Dermis blood vessel endothelial cell (primary cell): Measurements from ENCODE around the gene PTPRK. TPM values are rescaled to one million over a fixed set of nuclear protein-coding genes. Genes with fewer than 3 reads are reported as not detected.
"Not testable (repeated sequence)": the region's sequence is repeated elsewhere in the genome, so short reads cannot be mapped to it uniquely, and the experiment has no call there.

Experiments used
- DNase-seq: peaks from one replicate; pipeline ENCODE4 v3.0.0; 2010
- total RNA-seq: library from RNA; depleted of rRNA; stranded (reverse); fragments of >200 nt; gene quantifications from 2 replicates; pipeline ENCODE4 v1.2.3, GENCODE V29; 2014

PTPRK gene
- total RNA-seq, 1 donor from 2014 or later, result 104 TPM

GRCh38 chr6:128487746-128488145 is 32.7 kb downstream of the PTPRK start:
- peak; percentile 76 for DNase-seq

GRCh38 chr6:128487055-128487454 is 33.3 kb downstream of the PTPRK start:
- peak; percentile 45 for DNase-seq

- not testable (repeated sequence) for DNase-seq
Observed at GRCh38 chr6:128486580-128486979, 33.8 kb downstream of the PTPRK start.

- DNase-seq, result peak; percentile 82
Observed at GRCh38 chr6:128483472-128484135, 36.8 kb downstream of the PTPRK start.

GRCh38 chr6:128482642-128483041 is 37.8 kb downstream of the PTPRK start:
- DNase-seq, result peak; percentile 79

- no peak for DNase-seq
Observed at GRCh38 chr6:128479991-128480390, 40.4 kb downstream of the PTPRK start.

GRCh38 chr6:128479048-128479666 is 41.2 kb downstream of the PTPRK start:
- no peak for DNase-seq

- DNase-seq, result no peak
Observed at GRCh38 chr6:128478230-128479047, 42.0 kb downstream of the PTPRK start.

- DNase-seq, result no peak
Observed at GRCh38 chr6:128474933-128475332, 45.5 kb downstream of the PTPRK start.

- no peak for DNase-seq
Observed at GRCh38 chr6:128474481-128474880, 45.9 kb downstream of the PTPRK start.

- DNase-seq, result no peak
Observed at GRCh38 chr6:128471907-128472306, 48.5 kb downstream of the PTPRK start.

GRCh38 chr6:128465368-128466343 is 54.7 kb downstream of the PTPRK start:
- no peak for DNase-seq

GRCh38 chr6:128464790-128465189 is 55.6 kb downstream of the PTPRK start:
- DNase-seq, result peak; percentile 18

- DNase-seq, result peak; percentile 18
Observed at GRCh38 chr6:128463942-128464341, 56.5 kb downstream of the PTPRK start.

GRCh38 chr6:128461501-128461900 is 58.9 kb downstream of the PTPRK start:
- DNase-seq, result no peak

- no peak for DNase-seq
Observed at GRCh38 chr6:128456510-128457230, 63.7 kb downstream of the PTPRK start.

GRCh38 chr6:128455959-128456358 is 64.4 kb downstream of the PTPRK start:
- DNase-seq, result no peak

GRCh38 chr6:128452713-128453112 is 67.7 kb downstream of the PTPRK start:
- no peak for DNase-seq

- DNase-seq, result no peak
Observed at GRCh38 chr6:128446497-128446896, 73.9 kb downstream of the PTPRK start.

GRCh38 chr6:128443553-128443952 is 76.8 kb downstream of the PTPRK start:
- DNase-seq, result no peak

GRCh38 chr6:128439627-128440026 is 80.8 kb downstream of the PTPRK start:
- DNase-seq, result no peak

- DNase-seq, result peak; percentile 46
Observed at GRCh38 chr6:128438393-128438792, 82.0 kb downstream of the PTPRK start.
